K562 (cell line): Measurements from ENCODE around the gene HMCN2. TPM values are rescaled to one million over a fixed set of nuclear protein-coding genes. Genes with fewer than 3 reads are reported as not detected.
A peak's percentile ranks its signal among the peaks of the same experiment; 100 is the strongest.

Source experiments
- BRD9 ChIP-seq: fragments of 450-650 bp; IDR thresholded peaks from 2 replicates; pipeline ENCODE4 v1.6.1; 2018; ENCODE audit warnings: low read depth; ENCODE audit not compliant: partially characterized antibody
- CXXC5 ChIP-seq: fragments of 250-450 bp; sonication (Bioruptor Pico); IDR thresholded peaks from 2 replicates; pipeline ENCODE4 v1.8.0; 2022; ENCODE audit warnings: inconsistent platforms, mild to moderate bottlenecking, moderate library complexity
- DIDO1 ChIP-seq: fragments of 450-650 bp; IDR thresholded peaks from 2 replicates; pipeline ENCODE4 v1.6.1; 2016; ENCODE audit warnings: low read depth, missing biosample characterization, missing genetic modification characterization
- FOXJ2 ChIP-seq: fragments of 200-800 bp; sonication (Bioruptor generic); IDR thresholded peaks from 2 replicates; pipeline ENCODE4 v1.6.1; 2016; ENCODE audit warnings: missing genetic modification characterization, missing compliant biosample characterization
- GABPA ChIP-seq: fragments of 200-800 bp; sonication (Bioruptor generic); conservative IDR thresholded peaks from 2 replicates; pipeline ENCODE4 v1.6.1; 2016; ENCODE audit warnings: low read depth, missing genetic modification characterization, missing compliant biosample characterization
- HNRNPK ChIP-seq: fragments of 200-400 bp; formaldehyde crosslinking; IDR thresholded peaks from one replicate; pipeline ENCODE4 v1.6.1; 2018; ENCODE audit warnings: mild to moderate bottlenecking, low read depth, low read length; ENCODE audit not compliant: poor library complexity, severe bottlenecking
- L3MBTL2 ChIP-seq: fragments of 450-650 bp; IDR thresholded peaks from 2 replicates; pipeline ENCODE4 v1.6.1; 2016; ENCODE audit warnings: mild to moderate bottlenecking, moderate library complexity
- MYBL2 ChIP-seq, 2 experiments: fragments of 450-650 bp in 1 of 2; sonication (generic) in 1 of 2; formaldehyde crosslinking in 1 of 2; IDR thresholded peaks; 2 replicates each; pipeline versions ENCODE4 v1.6.1 to v1.8.1; 2017 to 2022; ENCODE audit warnings: borderline replicate concordance in 1 of 2, inconsistent platforms in 1 of 2, low read depth in 1 of 2, mild to moderate bottlenecking in 1 of 2, missing genetic modification reagents in 1 of 2, moderate library complexity in 1 of 2
- PHTF2 ChIP-seq: fragments of 250-450 bp; sonication (Bioruptor Pico); IDR thresholded peaks from 2 replicates; pipeline ENCODE4 v1.5.0; 2021; ENCODE audit warnings: mild to moderate bottlenecking
- RBM15 ChIP-seq: fragments of 200-400 bp; formaldehyde crosslinking; IDR thresholded peaks from 2 replicates; pipeline ENCODE4 v1.6.1; 2018; ENCODE audit warnings: mild to moderate bottlenecking, low read length, moderate library complexity; ENCODE audit not compliant: insufficient read depth
- RHOXF2B ChIP-seq: fragments of 250-450 bp; sonication (Bioruptor Pico); conservative IDR thresholded peaks from 2 replicates; pipeline ENCODE4 v1.5.1; 2021
- SIN3B ChIP-seq: fragments of 450-650 bp; IDR thresholded peaks from 2 replicates; pipeline ENCODE4 v1.6.1; 2017; ENCODE audit warnings: low read depth, mild to moderate bottlenecking, moderate library complexity
- SMAD1 ChIP-seq: fragments of 150-350 bp; IDR thresholded peaks from 2 replicates; pipeline ENCODE4 v1.6.1; 2014; ENCODE audit warnings: low read length, low read depth; ENCODE audit not compliant: partially characterized antibody
- TFAM ChIP-seq: fragments of 250-450 bp; sonication (Bioruptor Pico); conservative IDR thresholded peaks from 2 replicates; pipeline ENCODE4 v1.5.0; 2021; ENCODE audit warnings: mild to moderate bottlenecking, moderate library complexity
- ZBTB7A ChIP-seq: IDR thresholded peaks from 2 replicates; pipeline ENCODE4 v1.6.1; 2011; ENCODE audit warnings: low read depth, mild to moderate bottlenecking, low read length, moderate library complexity, borderline replicate concordance; ENCODE audit not compliant: control insufficient read depth
- ZNF354B ChIP-seq: fragments of 250-450 bp; sonication (Bioruptor Pico); IDR thresholded peaks from 2 replicates; pipeline ENCODE4 v1.4.0; 2020
- ZNF76 ChIP-seq: fragments of 250-450 bp; sonication (Bioruptor Pico); IDR thresholded peaks from 2 replicates; pipeline ENCODE4 v1.4.0; 2020; ENCODE audit warnings: mild to moderate bottlenecking, moderate library complexity, borderline replicate concordance
- ZNF77 ChIP-seq: fragments of 250-450 bp; sonication (Bioruptor Pico); IDR thresholded peaks from 2 replicates; pipeline ENCODE4 v1.5.0; 2020
- polyA plus RNA-seq, 8 experiments: library from polyadenylated mRNA; depleted of rRNA in 4 of 8; stranded (reverse) in 5 of 8; unstranded in 3 of 8; fragments of >200 nt; fragmentation: Nextera tagmentation in 2 of 8; fragmentation: Illumina TruSeq in 1 of 8; extraction: Ambion mirVana in 2 of 8; extraction: Trizol in 1 of 8; gene quantifications; 2 replicates each; pipeline versions ENCODE4 v1.2.1 to v1.2.3, GENCODE V29; 2011 to 2014; ENCODE audit warnings: inconsistent platforms in 1 of 8, missing spikeins in 1 of 8
- total RNA-seq, 7 experiments: library from RNA; depleted of rRNA in 6 of 7; stranded (reverse); fragments of >200 nt in 6 of 7; fragmentation: Illumina TruSeq in 2 of 7; extraction: Trizol in 2 of 7; gene quantifications; 2 replicates each; pipeline versions ENCODE4 v1.2.1 to v1.2.3, GENCODE V29; 2011 to 2021; ENCODE audit warnings: low replicate concordance in 1 of 7
- TF ChIP-seq, protein P1 (sequence below): fragments of 450-650 bp; formaldehyde crosslinking; IDR thresholded peaks from 2 replicates; pipeline ENCODE4 v1.4.0; 2020; ENCODE audit warnings: mild to moderate bottlenecking, moderate library complexity
- TF ChIP-seq, protein P2 (sequence below): IDR thresholded peaks from 2 replicates; pipeline ENCODE4 v1.6.1; 2016; ENCODE audit warnings: missing genetic modification characterization, missing compliant biosample characterization
- TF ChIP-seq, protein P3 (sequence below), 2 experiments: IDR thresholded peaks; 2 replicates each; pipeline ENCODE4 v1.6.1; 2011; ENCODE audit warnings: borderline replicate concordance in 1 of 2, control low read depth in 1 of 2, low read depth in 1 of 2, low read length in 1 of 2, mild to moderate bottlenecking in 1 of 2, mixed read lengths in 1 of 2, moderate library complexity in 1 of 2; ENCODE audit not compliant: insufficient read depth in 1 of 2, insufficient read length in 1 of 2, poor library complexity in 1 of 2, severe bottlenecking in 1 of 2; ENCODE audit errors: extremely low read depth in 1 of 2
- TF ChIP-seq, protein P4 (sequence below): fragments of 250-450 bp; sonication (Bioruptor Pico); IDR thresholded peaks from 2 replicates; pipeline ENCODE4 v1.4.0; 2020; ENCODE audit warnings: mild to moderate bottlenecking, moderate library complexity

The HMCN2 gene
- total and polyA plus RNA-seq, 9 of the 15 experiments (the other 6 are each of a cell fraction or from before 2014, with no cell fraction given) = 0.01 TPM; not detected in 8

DNA sequence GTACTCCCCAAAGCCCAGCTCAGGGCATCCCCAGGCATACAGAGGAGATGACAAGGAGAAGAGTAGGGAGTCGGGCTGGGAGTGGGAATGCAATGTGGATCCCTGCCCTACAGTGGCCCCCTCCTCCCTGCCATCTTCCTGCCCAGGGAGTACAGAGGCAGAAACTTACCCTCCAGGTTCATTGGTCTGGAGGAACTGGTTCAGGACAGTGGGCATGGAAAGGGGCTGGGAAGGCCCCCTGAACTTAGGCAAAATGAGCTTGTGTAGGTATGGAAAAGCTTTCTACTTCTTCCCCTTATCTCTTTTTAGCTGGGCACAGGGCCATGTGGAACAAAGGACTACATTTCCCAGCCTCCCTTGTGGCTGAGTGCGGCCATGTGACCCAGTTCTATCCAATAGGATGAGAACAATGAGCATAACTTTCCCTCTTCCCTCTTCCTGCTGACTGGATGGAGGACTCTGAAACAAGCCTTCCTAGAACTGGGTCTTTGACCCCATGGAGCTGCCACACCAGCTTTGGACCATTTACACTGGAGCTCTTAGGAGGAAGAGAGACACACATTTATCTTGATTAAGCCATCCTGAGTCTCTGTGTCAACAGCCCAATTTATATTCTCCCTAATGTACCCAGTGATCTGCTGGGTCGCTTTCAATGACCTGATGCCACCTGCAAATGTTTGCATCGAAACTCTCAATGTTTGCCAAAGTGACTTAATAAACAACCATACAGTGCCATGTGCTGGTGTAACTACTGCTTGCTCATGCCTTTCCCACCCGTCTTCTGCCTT lies 25.0 kb upstream of the HMCN2 start (continued):
- TF ChIP-seq, protein P1, sequence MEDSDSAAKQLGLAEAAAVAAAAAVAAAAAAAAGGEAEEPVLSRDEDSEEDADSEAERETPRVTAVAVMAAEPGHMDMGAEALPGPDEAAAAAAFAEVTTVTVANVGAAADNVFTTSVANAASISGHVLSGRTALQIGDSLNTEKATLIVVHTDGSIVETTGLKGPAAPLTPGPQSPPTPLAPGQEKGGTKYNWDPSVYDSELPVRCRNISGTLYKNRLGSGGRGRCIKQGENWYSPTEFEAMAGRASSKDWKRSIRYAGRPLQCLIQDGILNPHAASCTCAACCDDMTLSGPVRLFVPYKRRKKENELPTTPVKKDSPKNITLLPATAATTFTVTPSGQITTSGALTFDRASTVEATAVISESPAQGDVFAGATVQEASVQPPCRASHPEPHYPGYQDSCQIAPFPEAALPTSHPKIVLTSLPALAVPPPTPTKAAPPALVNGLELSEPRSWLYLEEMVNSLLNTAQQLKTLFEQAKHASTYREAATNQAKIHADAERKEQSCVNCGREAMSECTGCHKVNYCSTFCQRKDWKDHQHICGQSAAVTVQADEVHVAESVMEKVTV (CRISPR knock-in tag) = no peak
- TF ChIP-seq ZNF76 (CRISPR knock-in tag) (no peak), CXXC5 (CRISPR knock-in tag) (no peak), ZBTB7A (no peak), GABPA (tag) (peak; percentile 39; the same call in 1 of the 2 replicates), FOXJ2 (tag) (no peak), L3MBTL2 (0 out of 2 replicates have a peak, but pooled peaks have one; percentile 35), RBM15 (no peak), RHOXF2B (CRISPR knock-in tag) (no peak), DIDO1 (tag) (no peak), SMAD1 (no peak), TFAM (no peak), ZNF354B (CRISPR knock-in tag) (no peak), MYBL2 (IDR thresholded peaks at IDR 0.05; ENCODE audit: low read depth) (no peak), MYBL2 (CRISPR knock-in tag; IDR thresholded peaks at IDR 0.05; ENCODE audit: borderline replicate concordance) (no peak), ZNF77 (CRISPR knock-in tag) (no peak), BRD9 (no peak), PHTF2 (no peak), SIN3B (no peak), HNRNPK (no peak)
- TF ChIP-seq, protein P2, sequence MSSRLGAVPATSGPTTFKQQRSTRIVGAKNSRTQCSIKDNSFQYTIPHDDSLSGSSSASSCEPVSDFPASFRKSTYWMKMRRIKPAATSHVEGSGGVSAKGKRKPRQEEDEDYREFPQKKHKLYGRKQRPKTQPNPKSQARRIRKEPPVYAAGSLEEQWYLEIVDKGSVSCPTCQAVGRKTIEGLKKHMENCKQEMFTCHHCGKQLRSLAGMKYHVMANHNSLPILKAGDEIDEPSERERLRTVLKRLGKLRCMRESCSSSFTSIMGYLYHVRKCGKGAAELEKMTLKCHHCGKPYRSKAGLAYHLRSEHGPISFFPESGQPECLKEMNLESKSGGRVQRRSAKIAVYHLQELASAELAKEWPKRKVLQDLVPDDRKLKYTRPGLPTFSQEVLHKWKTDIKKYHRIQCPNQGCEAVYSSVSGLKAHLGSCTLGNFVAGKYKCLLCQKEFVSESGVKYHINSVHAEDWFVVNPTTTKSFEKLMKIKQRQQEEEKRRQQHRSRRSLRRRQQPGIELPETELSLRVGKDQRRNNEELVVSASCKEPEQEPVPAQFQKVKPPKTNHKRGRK = no peak
- TF ChIP-seq, protein P3, sequence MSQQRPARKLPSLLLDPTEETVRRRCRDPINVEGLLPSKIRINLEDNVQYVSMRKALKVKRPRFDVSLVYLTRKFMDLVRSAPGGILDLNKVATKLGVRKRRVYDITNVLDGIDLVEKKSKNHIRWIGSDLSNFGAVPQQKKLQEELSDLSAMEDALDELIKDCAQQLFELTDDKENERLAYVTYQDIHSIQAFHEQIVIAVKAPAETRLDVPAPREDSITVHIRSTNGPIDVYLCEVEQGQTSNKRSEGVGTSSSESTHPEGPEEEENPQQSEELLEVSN (IDR thresholded peaks at IDR 0.05; ENCODE audit: borderline replicate concordance in 1 of 2, extremely low read depth in 1 of 2, insufficient read depth in 1 of 2, insufficient read length in 1 of 2, low read depth in 1 of 2, low read length in 1 of 2, poor library complexity in 1 of 2, severe bottlenecking in 1 of 2) = peak in 1 of 2 experiments; percentile 37
- TF ChIP-seq, protein P4, sequence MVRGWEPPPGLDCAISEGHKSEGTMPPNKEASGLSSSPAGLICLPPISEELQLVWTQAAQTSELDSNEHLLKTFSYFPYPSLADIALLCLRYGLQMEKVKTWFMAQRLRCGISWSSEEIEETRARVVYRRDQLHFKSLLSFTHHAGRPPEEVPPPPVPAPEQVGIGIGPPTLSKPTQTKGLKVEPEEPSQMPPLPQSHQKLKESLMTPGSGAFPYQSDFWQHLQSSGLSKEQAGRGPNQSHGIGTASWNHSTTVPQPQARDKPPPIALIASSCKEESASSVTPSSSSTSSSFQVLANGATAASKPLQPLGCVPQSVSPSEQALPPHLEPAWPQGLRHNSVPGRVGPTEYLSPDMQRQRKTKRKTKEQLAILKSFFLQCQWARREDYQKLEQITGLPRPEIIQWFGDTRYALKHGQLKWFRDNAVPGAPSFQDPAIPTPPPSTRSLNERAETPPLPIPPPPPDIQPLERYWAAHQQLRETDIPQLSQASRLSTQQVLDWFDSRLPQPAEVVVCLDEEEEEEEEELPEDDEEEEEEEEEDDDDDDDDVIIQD (CRISPR knock-in tag) = no peak
